Measurements from ENCODE around the gene UNC80.

UNC80 gene

GRCh38 chr2:209806318-209806717 is 34.7 kb downstream of the UNC80 start:
- DNase-seq (ENCODE audit: low read depth): no peak

- DNase-seq (ENCODE audit: low read depth): no peak
Observed at GRCh38 chr2:209808521-209808920, 36.9 kb downstream of the UNC80 start.

- no peak for DNase-seq (ENCODE audit: low read depth)
Observed at GRCh38 chr2:209809256-209809655, 37.6 kb downstream of the UNC80 start.

- DNase-seq (ENCODE audit: low read depth): no peak
Observed at GRCh38 chr2:209817844-209818271, 46.2 kb downstream of the UNC80 start.

- no peak for DNase-seq (ENCODE audit: low read depth)
Observed at GRCh38 chr2:209818939-209819338, 47.3 kb downstream of the UNC80 start.

GRCh38 chr2:209821806-209822205 is 50.2 kb downstream of the UNC80 start:
- DNase-seq (ENCODE audit: low read depth): no peak

GRCh38 chr2:209823484-209823883 is 51.9 kb downstream of the UNC80 start:
- DNase-seq (ENCODE audit: low read depth): no peak

- DNase-seq (ENCODE audit: low read depth): no peak
Observed at GRCh38 chr2:209824391-209824790, 52.8 kb downstream of the UNC80 start.

- DNase-seq (ENCODE audit: low read depth): no peak
Observed at GRCh38 chr2:209830722-209831465, 59.3 kb downstream of the UNC80 start.

GRCh38 chr2:209834767-209835166 is 63.1 kb downstream of the UNC80 start:
- no peak for DNase-seq (ENCODE audit: low read depth)

GRCh38 chr2:209840434-209840833 is 68.8 kb downstream of the UNC80 start:
- no peak for DNase-seq (ENCODE audit: low read depth)

- no peak for DNase-seq (ENCODE audit: low read depth)
Observed at GRCh38 chr2:209845666-209846065, 74.0 kb downstream of the UNC80 start.

- DNase-seq (ENCODE audit: low read depth): no peak
Observed at GRCh38 chr2:209864716-209865295, 93.2 kb downstream of the UNC80 start.

GRCh38 chr2:209868271-209868994 is 96.8 kb downstream of the UNC80 start:
- no peak for DNase-seq (ENCODE audit: low read depth)

- no peak for DNase-seq (ENCODE audit: low read depth)
Observed at GRCh38 chr2:209870067-209870466, 98.4 kb downstream of the UNC80 start.

GRCh38 chr2:209872675-209873074 is 101.0 kb downstream of the UNC80 start:
- peak; percentile 15 for DNase-seq (ENCODE audit: low read depth)

- DNase-seq (ENCODE audit: low read depth): no peak
Observed at GRCh38 chr2:209875270-209875669, 103.6 kb downstream of the UNC80 start.

- DNase-seq (ENCODE audit: low read depth): no peak
Observed at GRCh38 chr2:209876211-209876610, 104.6 kb downstream of the UNC80 start.

GRCh38 chr2:209878701-209879100 is 107.1 kb downstream of the UNC80 start:
- no peak for DNase-seq (ENCODE audit: low read depth)

- DNase-seq (ENCODE audit: low read depth): no peak
Observed at GRCh38 chr2:209900638-209901037, 129.0 kb downstream of the UNC80 start.

- DNase-seq (ENCODE audit: low read depth): no peak
Observed at GRCh38 chr2:209901172-209901571, 129.5 kb downstream of the UNC80 start.

- no peak for DNase-seq (ENCODE audit: low read depth)
Observed at GRCh38 chr2:209905691-209906090, 134.1 kb downstream of the UNC80 start.

- no peak for DNase-seq (ENCODE audit: low read depth)
Observed at GRCh38 chr2:209907746-209908145, 136.1 kb downstream of the UNC80 start.
